K562 (cell line): ENCODE measurements around the gene RNF144A. TPM values are rescaled to one million over a fixed set of nuclear protein-coding genes. Genes with fewer than 3 reads are reported as not detected.

Source experiments
- ATAC-seq: fragments of 200-7000 bp; cut with Tn5 transposase; 3 replicates; pipeline ENCODE4 v1.9.1; 2020; ENCODE audit warnings: moderate library complexity
- BruUV-seq: library from RNA; stranded (reverse); fragments of 400-500 nt; replicated peaks from 2 replicates; lab custom pipeline; 2021; lab: Mats Ljungman, UMichigan
- CTCF ChIA-PET: fragments of 300-600 bp; formaldehyde crosslinking; extraction: SDS; loops from one replicate; lab custom pipeline; 2021; ENCODE audit warnings: low intra/inter-chr PET ratio; lab: Yijun Ruan, JAX
- POLR2A ChIA-PET: fragments of 300-600, 350-650 bp; sonication (Branson Sonifier 250); formaldehyde crosslinking; extraction: SDS; loops from one replicate; lab custom pipeline; 2021; ENCODE audit warnings: antibody characterized with exemption, inconsistent platforms; lab: Yijun Ruan, JAX
- DNase-seq, 4 experiments: peaks; one replicate each; pipeline versions ENCODE4 v3.0.0 to v3.0.0-alpha.2; 2011 to 2018; ENCODE audit warnings: low spot score in 3 of 4, mixed read lengths in 3 of 4; ENCODE audit errors: extremely low read depth in 1 of 4
- FAIRE-seq: peaks from 2 replicates; lab custom pipeline; 2011; peaks lifted over from hg19 to GRCh38; lab: Jason Lieb, UNC
- H2AFZ ChIP-seq: 2 replicates; pipeline ENCODE4 v1.6.0; 2011; ENCODE audit warnings: low read depth, low read length, control low read depth, inconsistent platforms
- H3K27ac ChIP-seq: fragments of 200-600 bp; 3 replicates; pipeline ENCODE4 v1.8.0; 2011; ENCODE audit warnings: low read depth, mild to moderate bottlenecking, control low read depth, inconsistent platforms, low read length, moderate library complexity, mixed read lengths; ENCODE audit errors: extremely low read depth
- H3K27me3 ChIP-seq, 2 experiments: fragments of 300-600 bp in 1 of 2; 2 replicates in 1 of 2; 3 replicates in 1 of 2; pipeline versions ENCODE4 v1.6.0 to v1.8.0; 2011; ENCODE audit warnings: inconsistent platforms in 2 of 2, low read length in 2 of 2, mild to moderate bottlenecking in 1 of 2, mixed read lengths in 1 of 2, moderate library complexity in 1 of 2; ENCODE audit not compliant: control insufficient read depth in 2 of 2, insufficient read depth in 2 of 2
- H3K36me3 ChIP-seq: fragments of 300-600 bp; 3 replicates; pipeline ENCODE4 v1.8.0; 2011; ENCODE audit warnings: mild to moderate bottlenecking, low read length, inconsistent platforms; ENCODE audit not compliant: control insufficient read depth, insufficient read depth
- H3K4me1 ChIP-seq, 2 experiments: fragments of 200-600 bp in 1 of 2; replicated peaks in 1 of 2; 2 replicates in 1 of 2; 3 replicates in 1 of 2; pipeline versions ENCODE4 v1.5.1 to v1.8.0; 2011; ENCODE audit warnings: inconsistent platforms in 2 of 2, low read length in 2 of 2, mild to moderate bottlenecking in 1 of 2, mixed read lengths in 1 of 2, moderate library complexity in 1 of 2; ENCODE audit not compliant: control insufficient read depth in 2 of 2, insufficient read depth in 2 of 2
- H3K4me2 ChIP-seq: 2 replicates; pipeline ENCODE4 v1.6.1; 2011; ENCODE audit warnings: low read length, control low read depth, inconsistent platforms, mixed read lengths; ENCODE audit not compliant: insufficient read depth
- H3K4me3 ChIP-seq: fragments of 200-600 bp; sonication (generic), shearing (Covaris generic); 2 replicates; pipeline ENCODE4 v1.5.1; 2016; ENCODE audit warnings: control low read depth, inconsistent platforms
- H3K79me2 ChIP-seq: fragments of 200-600 bp; 3 replicates; pipeline ENCODE4 v1.8.0; 2011; ENCODE audit warnings: low read length, inconsistent platforms; ENCODE audit not compliant: control insufficient read depth, insufficient read depth
- H3K9ac ChIP-seq, 2 experiments: 2 replicates each; pipeline versions ENCODE4 v1.6.0 to v1.6.1; 2011; ENCODE audit warnings: low read depth in 2 of 2, low read length in 2 of 2, control low read depth in 1 of 2, inconsistent platforms in 1 of 2, mild to moderate bottlenecking in 1 of 2, mixed read lengths in 1 of 2; ENCODE audit not compliant: insufficient read depth in 1 of 2
- H3K9me1 ChIP-seq: one replicate; pipeline ENCODE4 v1.6.0; 2011; ENCODE audit warnings: inconsistent platforms, mild to moderate bottlenecking, low read length, moderate library complexity; ENCODE audit not compliant: control insufficient read depth, insufficient read depth
- H3K9me3 ChIP-seq: replicated peaks from 2 replicates; pipeline ENCODE4 v1.5.1; 2011; ENCODE audit warnings: low read depth, low read length, inconsistent platforms; ENCODE audit not compliant: control insufficient read depth, insufficient read depth
- H4K20me1 ChIP-seq: replicated peaks from 2 replicates; pipeline ENCODE4 v1.6.1; 2011; ENCODE audit warnings: low read length, inconsistent platforms, mixed read lengths; ENCODE audit not compliant: control insufficient read depth, insufficient read depth
- ARHGAP35 ChIP-seq: fragments of 450-650 bp; IDR thresholded peaks from 2 replicates; pipeline ENCODE4 v1.6.1; 2018; ENCODE audit not compliant: partially characterized antibody
- CSDE1 ChIP-seq, 2 experiments: fragments of 450-650 bp; IDR thresholded peaks; 2 replicates each; pipeline ENCODE4 v1.6.1; 2016; ENCODE audit warnings: mild to moderate bottlenecking in 1 of 2
- GTF2A2 ChIP-seq: IDR thresholded peaks from 2 replicates; pipeline ENCODE4 v1.6.1; 2016; ENCODE audit warnings: mild to moderate bottlenecking, missing genetic modification characterization, missing compliant biosample characterization
- HDAC1 ChIP-seq, 2 experiments: fragments of 450-650 bp; IDR thresholded peaks; 2 replicates each; pipeline ENCODE4 v1.6.1; 2016 to 2017; ENCODE audit warnings: inconsistent platforms in 1 of 2, mild to moderate bottlenecking in 1 of 2, moderate library complexity in 1 of 2
- ZNF324 ChIP-seq: fragments of 250-450 bp; sonication (Bioruptor Pico); IDR thresholded peaks from 2 replicates; pipeline ENCODE4 v1.4.0; 2020; ENCODE audit warnings: mild to moderate bottlenecking
- WGBS: fragments of 100-300 bp; shearing (Covaris generic); methylation state at CpG from one replicate; pipeline ENCODE4 v1.1.6; 2016; ENCODE audit warnings: low coverage, mixed read lengths; ENCODE audit not compliant: insufficient coverage; ENCODE audit errors: missing lambda C conversion rate; 5-methylcytosine and 5-hydroxymethylcytosine counted together
- in situ Hi-C: fragments of 300-500 bp; cut with MboI; formaldehyde crosslinking; loops from 4 replicates; pipeline ENCODE4 v1.15.0; 2018; ENCODE audit warnings: inconsistent platforms, mixed read lengths
- intact Hi-C: fragments of 100-400 bp; cut with micrococcal nuclease; formaldehyde crosslinking; loops from 2 replicates; pipeline ENCODE4 v1.14.2; 2022
- polyA plus RNA-seq, 8 experiments: library from polyadenylated mRNA; depleted of rRNA in 4 of 8; stranded (reverse) in 5 of 8; unstranded in 3 of 8; fragments of >200 nt; fragmentation: Nextera tagmentation in 2 of 8; fragmentation: Illumina TruSeq in 1 of 8; extraction: Ambion mirVana in 2 of 8; extraction: Trizol in 1 of 8; gene quantifications; 2 replicates each; pipeline versions ENCODE4 v1.2.1 to v1.2.3, GENCODE V29; 2011 to 2014; ENCODE audit warnings: inconsistent platforms in 1 of 8, missing spikeins in 1 of 8
- total RNA-seq, 7 experiments: library from RNA; depleted of rRNA in 6 of 7; stranded (reverse); fragments of >200 nt in 6 of 7; fragmentation: Illumina TruSeq in 2 of 7; extraction: Trizol in 2 of 7; gene quantifications; 2 replicates each; pipeline versions ENCODE4 v1.2.1 to v1.2.3, GENCODE V29; 2011 to 2021; ENCODE audit warnings: low replicate concordance in 1 of 7
- TF ChIP-seq, protein P1 (sequence below): fragments of 450-650 bp; formaldehyde crosslinking; IDR thresholded peaks from 2 replicates; pipeline ENCODE4 v1.4.0; 2022; ENCODE audit warnings: mild to moderate bottlenecking, moderate library complexity

Gene RNF144A
- total and polyA plus RNA-seq, 9 of the 15 experiments (the other 6 are each of a cell fraction or from before 2014, with no cell fraction given), result 0.96 to 11.3 (median 6.2) TPM

DNA sequence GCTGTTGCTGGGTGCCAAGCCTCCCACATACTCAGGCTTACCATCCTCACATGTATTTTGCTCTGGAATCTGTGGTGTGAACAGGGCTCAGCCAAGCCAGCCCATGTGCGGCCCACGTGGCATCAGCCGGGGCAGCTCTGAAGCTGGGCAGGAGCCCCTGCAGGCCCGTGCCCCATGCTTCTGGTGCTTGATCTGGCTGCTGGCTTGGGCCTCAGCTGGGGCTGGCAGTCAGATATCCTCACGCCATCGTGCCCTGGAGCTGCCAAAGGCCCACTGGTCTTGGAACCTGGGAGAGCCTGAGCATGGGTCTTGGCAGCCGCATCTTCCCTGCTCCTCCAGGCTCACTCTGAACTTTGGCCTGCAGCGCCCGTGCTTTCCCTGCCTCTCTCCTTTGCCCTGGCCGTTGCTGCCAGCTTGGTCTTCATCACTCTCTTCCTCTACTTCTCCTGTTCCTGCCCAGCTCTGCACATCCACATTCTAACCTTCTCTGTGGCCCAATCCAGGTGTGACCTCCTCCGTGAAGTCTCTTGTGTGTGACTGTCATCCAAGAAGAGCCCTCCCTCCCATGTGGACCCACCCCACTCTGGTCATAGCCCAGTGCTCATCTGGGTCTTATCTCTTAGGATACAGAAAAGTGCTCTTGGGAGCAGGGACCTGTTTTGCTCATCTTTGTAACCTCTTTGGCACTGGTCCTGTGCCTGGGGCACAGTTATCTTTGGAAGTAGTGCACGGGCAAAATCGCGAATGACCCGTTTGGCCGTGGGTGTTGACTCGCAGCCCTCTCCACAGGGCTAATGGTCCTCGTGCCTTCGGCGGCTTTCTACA is 116.1 kb downstream of the RNF144A start:
- H3K4me3 ChIP-seq, result no peak overlapping the region
- intact Hi-C loops (no loop called here), in situ Hi-C loops (no loop called here)
- H3K36me3 ChIP-seq, result no peaks in the 10 kb centered on the region; the same call in 2 of the 3 replicates
- no peaks in the 10 kb centered on the region for H3K9me3 ChIP-seq
- ChIA-PET POLR2A (interaction anchor here (0.6 kb wide), 1 partner anchor 34 kb away, joined by 6 read pairs; no protein-coding TSS in a partner anchor), CTCF (interaction anchor here (0.9 kb wide), 1 partner anchor 207 kb away, joined by 3 read pairs; no protein-coding TSS in a partner anchor)
- DNase-seq (no peak), ATAC-seq (no peak), FAIRE-seq (no peak)
- WGBS, result 67% methylated on average over 15 of the region's 20 CpGs
- H3K79me2 ChIP-seq, result no peaks in the 10 kb centered on the region
- H3K9me1 ChIP-seq, result no peaks in the 10 kb centered on the region
- no peak overlapping the region for H3K27ac ChIP-seq
- H3K4me1 ChIP-seq, result peaks cover 0 to 3% of the 10 kb centered on the region in 2 experiments; a peak in 2 of 5 replicates
- TF ChIP-seq, protein P1, sequence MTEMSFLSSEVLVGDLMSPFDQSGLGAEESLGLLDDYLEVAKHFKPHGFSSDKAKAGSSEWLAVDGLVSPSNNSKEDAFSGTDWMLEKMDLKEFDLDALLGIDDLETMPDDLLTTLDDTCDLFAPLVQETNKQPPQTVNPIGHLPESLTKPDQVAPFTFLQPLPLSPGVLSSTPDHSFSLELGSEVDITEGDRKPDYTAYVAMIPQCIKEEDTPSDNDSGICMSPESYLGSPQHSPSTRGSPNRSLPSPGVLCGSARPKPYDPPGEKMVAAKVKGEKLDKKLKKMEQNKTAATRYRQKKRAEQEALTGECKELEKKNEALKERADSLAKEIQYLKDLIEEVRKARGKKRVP, result no peak
- TF ChIP-seq HDAC1 (IDR thresholded peaks at IDR 0.05), result no peak
- TF ChIP-seq ARHGAP35, result no peak
- no peak for TF ChIP-seq ZNF324 (CRISPR knock-in tag)
- TF ChIP-seq CSDE1 (IDR thresholded peaks at IDR 0.05), result no peak
- TF ChIP-seq GTF2A2 (tag), result no peak
- BruUV-seq, result no TSS peak
- H2AFZ ChIP-seq, result no peak overlapping the region
- H3K9ac ChIP-seq, result no peak overlapping the region
- no peaks in the 10 kb centered on the region for H3K27me3 ChIP-seq
- H3K4me2 ChIP-seq, result no peak overlapping the region
- no peaks in the 10 kb centered on the region for H4K20me1 ChIP-seq
